NAMALWA (cell line): ENCODE measurements around the gene CEP295NL.

ENCODE experiments used
- DNase-seq: peaks from one replicate; pipeline ENCODE4 v3.0.0-alpha.2; 2015; ENCODE audit warnings: low spot score

CEP295NL gene

DNA sequence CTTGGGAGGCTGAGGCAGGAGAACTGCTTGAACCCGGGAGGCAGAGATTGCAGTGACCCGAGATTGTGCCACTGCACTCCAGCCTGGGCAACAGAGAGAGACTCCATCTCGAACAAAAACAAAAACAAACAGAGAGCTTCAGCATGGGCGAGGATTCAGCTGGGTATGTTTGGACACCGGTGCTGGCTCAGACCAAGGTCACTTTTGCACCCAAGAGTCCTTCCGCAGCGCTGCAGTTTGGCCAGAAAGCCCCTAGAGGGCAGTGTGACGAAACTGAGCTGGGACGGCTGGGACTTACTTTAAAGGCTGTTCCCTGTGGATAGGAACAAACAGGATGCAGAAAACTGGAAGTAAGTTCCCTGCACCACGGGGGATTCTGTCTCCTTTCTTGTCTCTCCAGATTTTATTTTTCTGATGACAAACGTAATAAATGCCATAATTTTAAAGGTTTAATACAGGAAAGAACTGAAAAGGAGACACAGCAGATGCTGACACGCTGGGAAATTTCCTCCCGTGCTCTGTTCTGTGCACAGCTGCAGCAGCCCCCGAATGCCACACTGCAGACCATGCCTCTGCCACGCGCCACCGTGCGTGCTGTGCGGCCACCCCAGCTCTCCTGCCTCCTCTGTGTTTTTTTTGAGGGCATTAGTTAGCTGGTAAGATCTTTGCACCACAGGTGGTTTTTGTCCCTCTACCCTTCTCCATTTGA, 37.2 kb downstream of the CEP295NL start:
- peak; percentile 75 for DNase-seq

DNA sequence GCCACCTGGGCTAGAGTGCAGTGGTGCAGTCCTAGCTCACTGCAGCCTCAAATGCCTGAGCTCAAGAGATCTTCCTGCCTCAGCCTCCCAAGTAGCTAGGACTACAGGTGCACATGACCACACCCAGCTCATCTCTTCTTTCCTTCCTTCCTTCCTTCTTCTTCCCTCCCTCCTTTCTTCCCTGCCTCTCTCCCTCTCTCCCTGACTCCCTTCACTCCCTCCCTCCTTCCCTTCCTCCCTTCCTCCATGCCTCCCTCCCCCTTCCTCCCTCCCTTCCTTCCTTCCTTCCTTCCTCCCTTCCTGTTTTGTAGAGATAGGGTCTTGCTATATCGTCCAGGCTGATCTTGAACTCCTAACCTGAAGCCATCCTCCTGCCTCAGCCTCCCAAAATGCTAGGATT, 38.9 kb downstream of the CEP295NL start:
- DNase-seq = no peak

- DNase-seq = no peak
Measured at GRCh38 chr17:78862073-78863023, 40.7 kb downstream of the CEP295NL start.

GRCh38 chr17:78861229-78861628, 41.8 kb downstream of the CEP295NL start:
- DNase-seq = no peak

- no peak for DNase-seq
Measured at GRCh38 chr17:78859051-78859450, 44.0 kb downstream of the CEP295NL start.

- DNase-seq = no peak
Measured at GRCh38 chr17:78857266-78857665, 45.7 kb downstream of the CEP295NL start.

DNA sequence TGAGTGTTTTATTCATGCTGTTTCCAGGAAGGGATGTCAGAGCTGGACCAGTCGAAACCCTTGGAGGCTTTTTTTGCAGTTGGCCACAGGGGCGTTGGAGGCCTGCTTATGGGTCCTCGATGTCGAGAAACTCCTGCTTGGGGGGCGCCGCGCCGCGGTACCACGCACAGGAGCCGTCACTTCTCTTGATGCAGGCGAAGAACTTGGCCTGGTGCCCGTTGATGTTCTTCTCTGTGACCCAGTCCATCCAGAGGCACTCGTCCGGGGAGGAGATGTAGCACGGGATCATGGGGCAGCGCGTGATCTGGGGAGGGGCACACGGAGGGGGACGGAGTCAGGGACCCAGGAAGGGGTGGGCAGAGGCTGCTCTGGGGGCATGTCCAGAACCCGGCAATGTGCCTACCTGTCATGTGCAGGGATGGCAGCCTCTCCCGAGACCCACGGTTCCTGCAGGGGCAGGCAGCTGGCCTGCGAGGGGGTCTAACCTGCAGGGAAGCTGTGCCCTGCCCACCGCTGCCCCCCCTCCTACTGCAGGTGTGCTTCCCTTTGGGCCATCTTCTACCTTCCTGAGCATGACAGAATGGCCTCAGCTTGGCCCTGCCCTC, 47.3 kb downstream of the CEP295NL start:
- no peak for DNase-seq

GRCh38 chr17:78854508-78854907, 48.5 kb downstream of the CEP295NL start:
- DNase-seq = no peak

GRCh38 chr17:78853926-78854394, 49.0 kb downstream of the CEP295NL start:
- no peak for DNase-seq

DNA sequence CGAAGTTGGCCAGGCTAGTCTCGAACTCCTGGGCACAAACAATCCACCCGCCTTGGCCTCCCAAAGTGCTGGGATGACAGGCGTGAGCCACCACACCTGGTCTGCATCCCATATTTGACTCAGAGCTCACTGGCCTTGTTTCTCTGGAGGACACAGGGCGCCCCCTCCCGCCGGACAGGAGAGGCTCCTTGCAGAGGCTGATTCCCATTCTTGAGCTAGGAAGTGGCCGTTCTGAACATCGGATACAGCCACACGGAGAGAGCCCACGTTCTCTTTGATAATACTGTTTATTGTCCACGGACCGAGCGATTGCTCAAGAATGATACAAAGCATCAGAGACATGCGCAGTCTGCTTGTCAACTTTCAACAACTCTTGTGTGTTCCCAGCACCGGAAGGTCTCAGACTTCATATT, 50.3 kb downstream of the CEP295NL start:
- DNase-seq = no peak

- DNase-seq = no peak
Measured at GRCh38 chr17:78849026-78849425, 54.0 kb downstream of the CEP295NL start.

DNA sequence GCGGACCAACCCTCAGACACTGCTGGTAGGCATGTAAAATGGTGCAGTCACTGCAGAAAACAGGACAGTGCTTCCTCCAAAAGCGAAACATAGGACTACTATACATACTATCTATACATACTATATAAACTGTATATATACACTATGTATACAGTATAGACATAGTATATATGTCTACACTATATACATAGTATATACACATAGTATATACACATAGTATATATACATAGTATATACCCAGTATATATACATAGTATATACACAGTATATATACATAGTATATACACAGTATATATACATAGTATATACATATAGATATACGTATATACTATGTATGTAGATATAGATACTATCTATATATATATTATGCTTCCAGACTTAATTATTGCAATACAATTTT, 55.9 kb downstream of the CEP295NL start:
- no peak for DNase-seq

- no peak for DNase-seq
Measured at GRCh38 chr17:78844301-78845005, 58.5 kb downstream of the CEP295NL start.

DNA sequence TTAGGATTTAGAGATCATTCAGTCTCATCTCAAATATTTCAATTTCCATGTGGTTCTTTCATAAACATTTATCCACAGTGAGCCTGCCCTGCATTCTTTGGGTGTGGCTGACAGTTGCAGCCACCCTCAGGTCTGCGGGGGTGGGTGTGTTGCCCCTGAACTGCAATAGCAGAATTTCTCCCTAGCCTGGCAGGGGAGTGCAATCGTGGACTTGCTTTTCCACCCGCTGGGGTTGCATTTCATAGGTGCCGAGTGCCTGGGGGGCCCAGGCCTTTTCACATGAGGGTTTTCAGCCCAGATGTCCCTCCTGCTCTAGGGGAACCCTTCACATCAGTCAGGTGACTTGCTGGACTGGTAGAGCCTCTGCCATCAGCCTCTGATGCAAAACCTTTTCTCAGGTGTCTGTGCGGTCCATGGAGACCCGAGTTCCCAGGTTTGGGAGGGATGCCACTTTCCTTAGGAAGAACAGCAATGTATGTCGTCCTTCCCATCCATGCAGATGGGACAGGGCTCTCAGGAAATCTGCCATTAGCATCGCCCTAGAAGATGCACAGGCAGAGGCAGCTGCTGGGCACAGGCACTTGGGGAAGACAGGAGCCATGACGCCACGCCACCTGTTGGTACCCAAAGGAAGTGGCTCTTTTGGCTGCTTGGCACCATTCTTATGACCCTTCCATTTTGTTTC, 60.0 kb downstream of the CEP295NL start:
- DNase-seq = peak; percentile 76

GRCh38 chr17:78840780-78841611, 62.0 kb downstream of the CEP295NL start, which contains the start of gene USP36:
Gene USP36 (minus strand): TSS chr17:78840814. CDS start chr17:78836363, 4,451 bp downstream.
- DNase-seq = peak; percentile 99
